Measurements from ENCODE around the gene SLC35A2. TPM values are rescaled to one million over a fixed set of nuclear protein-coding genes. Genes with fewer than 3 reads are reported as not detected.

SLC35A2 gene
- total RNA-seq, 1 donor from 2014 or later, result 34.6 TPM

GRCh38 chrX:48936429-48937053, 25.1 kb upstream of the SLC35A2 start:
- no peak for DNase-seq (ENCODE audit: extremely low spot score, unreplicated experiment)
- TF ChIP-seq CTCF (IDR thresholded peaks at IDR 0.05), result no peak
- Mint-ChIP-seq H3K4me1 (ENCODE audit: unreplicated experiment) (peaks cover 9% of the 10 kb centered on the region), H3K4me3 (ENCODE audit: unreplicated experiment) (no peak overlapping the region), H3K27ac (ENCODE audit: unreplicated experiment) (peak overlapping the region; percentile 57), H3K9me3 (ENCODE audit: unreplicated experiment) (peaks cover 4% of the 10 kb centered on the region), H3K27me3 (ENCODE audit: unreplicated experiment) (no peaks in the 10 kb centered on the region), H3K36me3 (ENCODE audit: unreplicated experiment) (peaks cover 14% of the 10 kb centered on the region)

DNA sequence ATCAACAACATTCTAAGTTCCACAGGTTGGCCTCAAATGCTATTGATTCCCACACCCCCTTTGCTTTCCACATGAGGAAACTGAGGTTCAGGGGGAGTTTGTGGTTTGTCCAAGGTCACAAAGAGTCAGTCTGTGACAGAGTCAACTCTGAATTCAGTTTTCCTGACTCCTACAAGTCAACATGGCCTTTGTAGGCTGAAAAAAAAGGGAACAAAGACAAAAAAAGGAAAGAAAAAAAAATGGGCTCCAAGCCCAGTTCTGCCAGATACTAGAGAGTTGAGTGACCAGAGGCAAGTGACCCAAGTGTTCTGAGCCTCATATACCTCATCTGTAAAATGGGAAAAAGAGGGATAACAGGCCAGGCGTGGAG, 23.8 kb upstream of the SLC35A2 start:
- H3K27ac Mint-ChIP-seq (ENCODE audit: unreplicated experiment), result no peak overlapping the region
- H3K4me1 Mint-ChIP-seq (ENCODE audit: unreplicated experiment), result peaks cover 9% of the 10 kb centered on the region
- DNase-seq (ENCODE audit: extremely low spot score, unreplicated experiment), result no peak
- no peaks in the 10 kb centered on the region for H3K27me3 Mint-ChIP-seq (ENCODE audit: unreplicated experiment)
- no peak overlapping the region for H3K4me3 Mint-ChIP-seq (ENCODE audit: unreplicated experiment)
- no peak for TF ChIP-seq CTCF (IDR thresholded peaks at IDR 0.05)
- peaks cover 14% of the 10 kb centered on the region for H3K36me3 Mint-ChIP-seq (ENCODE audit: unreplicated experiment)
- H3K9me3 Mint-ChIP-seq (ENCODE audit: unreplicated experiment), result peaks cover 3% of the 10 kb centered on the region

DNA sequence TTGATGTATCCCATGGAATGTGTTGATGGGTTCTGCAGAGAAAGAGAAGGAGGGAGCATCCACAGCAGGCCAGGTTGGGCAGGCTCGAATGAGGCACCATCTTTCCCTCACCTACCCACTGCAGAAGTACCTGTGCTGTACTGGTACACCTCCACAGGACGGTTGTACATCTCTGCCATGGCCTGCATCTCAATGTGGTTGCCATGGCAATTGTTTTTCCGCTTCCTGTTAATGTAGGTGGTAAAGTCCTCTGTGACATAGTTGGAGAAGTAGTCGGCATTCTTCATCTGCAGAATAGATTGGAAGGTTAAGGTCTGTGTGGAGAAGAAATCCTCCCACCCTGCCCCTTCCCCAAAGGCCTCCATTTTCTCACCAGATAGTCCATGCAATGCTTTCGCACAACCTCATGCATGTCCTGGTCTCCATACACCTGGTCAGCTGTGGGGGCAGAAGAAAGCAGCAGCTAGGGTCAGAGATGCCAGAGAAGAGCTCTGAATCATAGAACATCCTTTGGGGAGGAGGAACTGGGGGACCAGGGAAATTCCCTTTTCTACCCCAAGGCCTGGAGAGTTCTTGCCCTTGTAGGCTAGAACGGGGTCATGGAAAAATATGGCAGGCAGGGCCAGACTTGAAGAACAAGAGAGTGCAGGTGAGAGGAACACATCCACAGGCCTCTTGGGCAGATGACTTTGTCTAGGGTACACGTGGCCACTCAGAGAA, 23.3 kb upstream of the SLC35A2 start:
- H3K27ac Mint-ChIP-seq (ENCODE audit: unreplicated experiment), result no peak overlapping the region
- no peak for DNase-seq (ENCODE audit: extremely low spot score, unreplicated experiment)
- TF ChIP-seq CTCF (IDR thresholded peaks at IDR 0.05), result no peak
- peaks cover 12% of the 10 kb centered on the region for H3K36me3 Mint-ChIP-seq (ENCODE audit: unreplicated experiment)
- no peak overlapping the region for H3K4me3 Mint-ChIP-seq (ENCODE audit: unreplicated experiment)
- no peaks in the 10 kb centered on the region for H3K27me3 Mint-ChIP-seq (ENCODE audit: unreplicated experiment)
- peaks cover 9% of the 10 kb centered on the region for H3K4me1 Mint-ChIP-seq (ENCODE audit: unreplicated experiment)
- H3K9me3 Mint-ChIP-seq (ENCODE audit: unreplicated experiment), result peaks cover 3% of the 10 kb centered on the region

GRCh38 chrX:48933757-48934156, 22.3 kb upstream of the SLC35A2 start:
- no peak overlapping the region for H3K27ac Mint-ChIP-seq (ENCODE audit: unreplicated experiment)
- H3K27me3 Mint-ChIP-seq (ENCODE audit: unreplicated experiment), result no peaks in the 10 kb centered on the region

More at GRCh38 chrX:48933757-48934156, 22.3 kb upstream of the SLC35A2 start:
- Mint-ChIP-seq H3K4me3 (ENCODE audit: unreplicated experiment) (no peak overlapping the region), H3K9me3 (ENCODE audit: unreplicated experiment) (peaks cover 3% of the 10 kb centered on the region), H3K36me3 (ENCODE audit: unreplicated experiment) (peaks cover 12% of the 10 kb centered on the region), H3K4me1 (ENCODE audit: unreplicated experiment) (peaks cover 9% of the 10 kb centered on the region)
- DNase-seq (ENCODE audit: extremely low spot score, unreplicated experiment), result no peak
- no peak for TF ChIP-seq CTCF (IDR thresholded peaks at IDR 0.05)

Measured in osteocyte (in vitro differentiated cells).